Hematopoietic multipotent progenitor cell treated with erythropoietin and hydrocortisone succinate and interleukin-3 and kit ligand, for 6 days (in vitro differentiated cells): ENCODE measurements around the gene ANKRD13B.

ENCODE experiments used
- DNase-seq: peaks from one replicate; pipeline ENCODE4 v3.0.0-alpha.2; 2015

The ANKRD13B gene

GRCh38 chr17:29583324-29584248, 9.3 kb upstream of the ANKRD13B start:
- no peak for DNase-seq

- DNase-seq = no peak
Measured at GRCh38 chr17:29584452-29585079, 8.4 kb upstream of the ANKRD13B start.

DNA sequence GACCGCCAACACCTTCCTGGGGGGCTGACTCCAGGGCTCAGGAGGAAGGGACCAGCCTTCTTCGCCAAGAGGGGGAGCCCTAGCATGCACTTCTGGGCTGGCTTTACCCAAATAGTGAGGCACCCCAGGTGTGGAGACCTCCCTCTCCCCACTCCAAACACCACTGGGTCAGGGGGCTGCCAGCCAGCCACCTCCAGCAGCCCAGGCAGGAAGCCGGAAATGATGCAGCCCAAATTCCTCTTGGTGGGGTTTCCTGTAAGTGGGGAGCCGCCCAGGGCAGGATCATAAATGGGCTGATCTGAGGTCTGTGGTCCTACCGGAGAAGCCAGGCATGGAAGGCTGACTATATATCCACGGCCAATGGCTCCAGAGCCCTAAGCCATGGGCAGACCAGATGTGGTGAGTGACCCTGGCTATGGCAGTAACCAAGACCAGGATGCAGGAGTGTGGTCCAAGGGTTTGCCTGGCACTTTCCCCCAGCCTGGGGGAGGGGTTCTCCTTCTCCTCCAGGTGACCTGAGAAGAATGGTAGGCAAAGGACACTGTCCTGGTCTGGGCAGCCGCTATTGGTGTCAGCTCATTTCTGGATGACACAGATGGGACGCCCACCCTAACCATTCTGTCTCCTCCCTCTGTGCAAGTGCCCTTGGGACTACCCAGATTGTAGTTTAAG, 7.7 kb upstream of the ANKRD13B start:
- peak; percentile 47 for DNase-seq

DNA sequence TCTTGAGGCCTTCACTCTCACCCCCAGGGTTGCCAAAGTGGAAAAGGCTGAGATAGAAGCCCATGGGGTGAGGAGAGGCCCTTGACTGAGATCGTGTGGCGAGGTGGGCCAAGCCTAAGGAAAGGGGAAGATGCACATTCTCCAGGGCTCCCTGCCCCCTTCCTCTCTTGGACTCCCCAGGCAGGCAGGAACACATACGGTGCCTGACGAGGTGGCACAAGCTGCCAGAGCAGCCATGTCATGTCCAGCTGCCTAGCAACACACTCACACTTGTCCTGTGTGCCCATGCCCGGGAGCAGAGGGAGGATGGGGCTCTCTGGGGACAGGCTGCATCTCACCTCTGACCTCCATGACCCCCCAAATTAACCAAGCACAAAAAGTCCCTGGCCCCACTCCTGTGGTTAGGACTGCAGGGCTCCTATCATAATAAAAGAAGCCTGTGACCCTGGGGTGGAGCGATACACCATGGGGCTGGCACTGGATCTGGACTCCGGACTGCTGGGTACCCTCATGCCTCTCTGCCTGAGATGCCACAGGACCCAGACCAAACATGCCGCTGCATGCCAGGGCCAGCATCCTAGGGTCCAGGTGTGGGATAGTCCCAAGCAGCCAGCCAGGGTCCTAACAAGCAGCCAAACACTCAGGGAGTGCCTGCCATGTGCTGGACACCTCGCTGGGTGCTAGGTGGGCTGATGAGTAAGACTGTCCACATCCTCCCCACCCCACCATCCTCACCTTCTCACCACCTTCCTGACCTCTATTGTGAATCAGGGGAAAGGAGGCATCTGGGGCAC, 6.1 kb upstream of the ANKRD13B start:
- no peak for DNase-seq

GRCh38 chr17:29587591-29587990, 5.3 kb upstream of the ANKRD13B start:
- no peak for DNase-seq

- peak; percentile 22 for DNase-seq
Measured at GRCh38 chr17:29588017-29588561, 4.8 kb upstream of the ANKRD13B start.

DNA sequence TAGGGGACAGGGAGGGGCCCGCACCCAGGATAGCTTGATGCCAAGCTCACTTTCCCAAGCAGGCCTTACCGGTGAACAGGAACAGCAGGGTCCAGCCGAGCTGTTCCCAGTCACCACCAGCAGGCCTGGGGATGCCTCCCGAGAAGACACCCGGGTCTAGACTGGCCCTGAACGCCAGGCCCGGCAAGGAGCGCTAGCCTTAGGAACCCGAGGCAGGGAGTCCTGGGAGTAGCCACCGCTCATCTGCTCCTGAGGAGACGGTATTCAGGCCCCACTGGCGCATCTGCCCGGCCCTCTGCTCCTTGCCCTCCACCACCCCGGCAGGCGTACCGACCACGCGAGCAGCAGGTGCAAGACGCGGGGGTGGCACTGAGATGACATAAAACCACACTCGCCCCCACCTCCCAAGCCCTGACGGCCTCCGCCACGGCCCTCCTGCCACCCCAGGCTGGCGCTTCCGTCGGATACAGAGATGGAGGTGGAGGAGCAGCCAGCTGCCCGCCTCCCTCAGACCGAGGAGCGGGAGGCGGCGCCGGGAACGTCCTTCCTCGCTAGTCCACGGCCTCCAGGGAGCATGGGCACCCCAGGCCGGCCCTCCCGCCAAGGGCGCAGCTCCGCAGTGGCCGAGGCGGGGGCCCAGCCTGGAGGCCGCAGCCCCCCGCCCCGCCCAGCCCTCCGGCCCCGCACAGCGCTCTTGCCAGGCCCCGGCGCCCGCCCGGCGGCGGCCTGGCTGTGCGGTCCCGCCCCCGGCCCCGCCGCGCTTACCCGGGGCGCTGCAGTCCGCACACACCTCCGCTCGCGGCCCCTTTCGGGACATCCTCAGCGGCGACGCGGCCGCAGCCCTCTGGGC, 4.1 kb upstream of the ANKRD13B start:
- DNase-seq = peak; percentile 50

DNA sequence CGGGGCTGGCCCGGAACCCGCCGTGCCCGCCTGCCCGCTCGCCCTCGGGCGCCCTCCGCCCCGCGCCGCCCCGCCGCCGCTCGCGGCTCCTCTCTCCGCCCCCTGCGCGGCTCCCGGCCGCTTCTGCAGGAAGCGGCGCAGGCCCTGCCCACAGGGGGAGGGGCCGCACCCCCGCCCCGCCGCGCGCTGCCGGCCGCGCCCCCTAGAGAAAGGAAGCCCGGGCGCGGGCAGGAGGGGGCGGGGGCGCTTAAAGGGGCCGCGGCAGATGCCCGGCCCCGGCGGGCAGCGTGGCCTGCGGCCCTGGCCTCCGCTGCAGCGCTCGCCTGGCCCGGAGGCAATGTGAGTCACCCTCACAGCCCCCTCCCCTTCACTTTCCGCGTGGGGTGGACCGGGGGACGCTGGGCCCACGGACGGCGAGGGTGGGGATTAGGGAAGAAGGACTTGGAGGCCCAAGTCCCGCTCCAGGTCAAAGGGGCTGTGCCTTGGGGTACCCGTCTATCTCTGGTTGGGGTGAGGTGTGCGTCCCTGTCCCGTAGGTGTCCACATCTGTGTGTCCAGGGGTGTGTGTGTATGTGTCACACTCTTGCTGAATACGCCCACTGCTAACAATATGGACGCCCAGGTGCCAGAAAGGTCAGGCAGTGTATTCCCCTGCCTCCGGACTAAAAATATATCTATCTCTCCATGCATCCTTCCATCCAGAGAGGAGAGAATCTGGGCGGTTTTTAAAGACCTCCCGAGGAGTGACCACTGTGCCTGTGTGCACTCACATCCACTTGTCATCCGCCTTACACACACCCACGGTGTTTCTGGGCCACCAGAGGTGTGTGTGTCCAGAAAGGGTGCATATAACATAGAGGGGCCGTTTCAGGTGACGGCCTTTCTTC, 3.2 kb upstream of the ANKRD13B start, which contains the start of gene GIT1:
Gene GIT1, minus strand, starts transcription at position 125 of the 887 bp plus-strand sequence. CDS start 270 bp downstream, outside the sequence.
- DNase-seq = peak; percentile 91

GRCh38 chr17:29590411-29591145, 2.4 kb upstream of the ANKRD13B start:
- DNase-seq = peak; percentile 39

DNA sequence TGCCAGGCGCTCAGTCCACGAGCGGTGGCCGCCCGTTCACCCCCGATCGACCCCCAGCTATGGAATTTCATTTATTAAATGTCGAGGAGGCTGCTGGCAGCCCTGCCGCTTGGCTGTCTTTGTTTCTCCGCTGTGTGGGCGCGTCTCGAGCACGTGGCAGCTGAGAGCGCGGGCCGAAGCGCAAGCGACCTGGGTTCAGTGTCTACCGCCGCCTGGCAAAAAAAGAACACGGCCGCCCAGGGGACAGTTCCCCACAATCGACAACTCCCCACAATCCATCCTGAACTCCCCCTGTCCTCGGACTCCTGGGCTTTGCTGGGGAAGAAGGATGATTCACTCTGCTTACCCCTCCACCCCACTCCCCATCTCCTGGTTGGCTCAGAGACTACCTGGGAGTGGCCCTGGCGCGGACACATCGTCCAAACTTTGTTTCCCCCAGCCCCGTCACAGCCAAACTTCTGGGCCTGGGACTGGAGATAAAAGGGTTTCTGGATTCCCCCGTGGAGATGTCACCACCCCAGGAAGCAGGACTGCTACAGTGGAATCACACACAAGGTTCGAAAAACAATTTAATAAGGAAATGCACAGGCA, 1.7 kb upstream of the ANKRD13B start:
- DNase-seq = peak; percentile 67

DNA sequence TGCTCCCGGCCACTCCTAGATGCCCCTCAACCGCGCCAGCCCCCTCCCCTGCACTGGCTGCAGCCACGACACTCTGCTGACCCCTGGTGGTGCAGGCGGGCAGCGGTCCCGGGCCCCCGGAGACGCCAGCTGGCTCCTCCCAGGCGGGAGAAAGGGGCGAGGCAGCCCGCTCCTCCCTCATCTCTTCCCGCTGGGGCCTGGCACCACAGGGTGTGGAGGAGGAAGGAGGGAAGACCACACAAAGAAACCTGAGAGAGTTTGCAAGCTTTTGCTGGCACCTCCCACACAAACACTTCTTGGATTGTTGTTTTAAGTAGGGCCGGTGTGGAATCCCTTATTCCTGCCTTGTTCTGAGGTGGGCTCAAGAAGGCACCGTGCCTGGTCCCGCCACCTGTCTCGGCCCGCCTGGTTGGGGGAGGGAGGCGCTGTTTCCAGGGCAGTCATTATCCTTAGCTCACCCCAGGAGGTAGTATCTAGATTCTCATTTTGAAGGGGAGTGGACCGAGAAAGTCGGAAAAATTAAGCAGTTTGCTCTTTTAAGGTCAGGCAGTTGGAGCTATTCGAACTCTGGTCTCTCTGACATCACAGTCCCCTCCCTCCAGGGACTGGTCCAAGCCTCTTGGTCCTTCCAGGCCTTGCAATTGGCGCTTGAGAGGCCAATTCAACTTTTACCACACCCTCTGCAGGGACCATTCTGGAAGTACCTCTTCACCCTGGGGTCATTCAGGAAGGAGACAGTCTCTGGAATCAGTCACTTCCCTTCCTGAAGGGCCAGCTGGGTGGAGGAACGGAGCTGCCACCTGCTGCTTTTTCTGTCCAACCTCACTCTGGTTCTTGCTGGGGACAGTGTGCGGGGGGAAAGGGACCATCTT, 959 bp upstream of the ANKRD13B start:
- DNase-seq = peak; percentile 88

- peak; percentile 66 for DNase-seq
Measured at GRCh38 chr17:29593591-29594518, 923 bp downstream of the ANKRD13B start.

- no peak for DNase-seq
Measured at GRCh38 chr17:29594519-29595090, 1.7 kb downstream of the ANKRD13B start.

DNA sequence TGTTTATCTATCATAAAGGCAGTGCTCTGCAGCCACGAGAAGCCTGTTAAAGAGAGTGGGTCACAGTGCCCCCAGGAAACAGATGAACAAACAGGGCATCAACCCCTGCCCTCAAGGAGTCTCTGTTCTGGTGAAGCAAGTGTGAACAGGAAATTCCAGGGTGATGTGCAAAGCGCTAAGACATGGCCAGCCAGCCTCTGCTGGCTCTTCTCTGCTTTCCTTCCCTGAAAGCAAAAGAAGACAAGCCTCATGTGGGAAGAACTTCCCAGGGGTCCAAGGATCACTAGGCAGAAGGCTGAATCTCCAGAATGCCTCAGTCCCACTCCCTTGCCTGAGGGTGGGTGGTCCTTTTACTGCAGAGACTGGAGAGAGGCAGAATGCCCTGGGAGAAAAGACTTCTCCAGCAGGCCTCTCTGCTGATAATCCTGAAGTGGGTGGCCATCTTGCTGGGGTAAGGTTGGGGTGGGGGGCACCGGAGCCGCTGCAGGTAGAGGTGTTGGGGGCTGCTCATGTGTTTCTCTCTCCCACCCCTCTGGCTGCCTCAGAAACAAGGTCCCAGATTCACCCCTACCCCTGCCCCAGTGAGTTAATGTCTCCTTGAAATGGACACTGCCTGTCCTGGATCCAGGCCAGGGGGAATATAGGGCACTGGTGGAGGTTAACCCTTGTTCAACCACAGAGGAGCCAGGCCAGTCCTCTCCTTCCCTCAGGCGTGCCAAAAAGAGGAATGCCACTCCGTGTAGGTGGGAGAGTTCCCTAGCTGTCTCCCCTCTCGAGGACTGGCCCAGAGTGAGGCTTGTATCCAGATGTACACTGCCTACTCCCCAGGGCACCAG, 2.4 kb downstream of the ANKRD13B start:
- DNase-seq = no peak

- no peak for DNase-seq
Measured at GRCh38 chr17:29595943-29596774, 3.2 kb downstream of the ANKRD13B start.
